AG04449 (cell line): ENCODE measurements around the gene ETV7.

ENCODE experiments used
- CTCF ChIA-PET: fragments of 350-600 bp; formaldehyde crosslinking; extraction: SDS; loops from one replicate; lab custom pipeline; 2021; ENCODE audit warnings: antibody characterized with exemption; lab: Yijun Ruan, JAX
- POLR2A ChIA-PET: fragments of 400-600, 350-600 bp; formaldehyde crosslinking; extraction: SDS; loops from one replicate; lab custom pipeline; 2020; ENCODE audit warnings: antibody characterized with exemption, inconsistent platforms; lab: Yijun Ruan, JAX
- DNase-seq: peaks from one replicate; pipeline ENCODE4 v3.0.0-alpha.2; 2010; ENCODE audit warnings: low read depth, low spot score
- H3K4me3 ChIP-seq: 2 replicates; pipeline ENCODE4 v1.5.1; 2011; ENCODE audit warnings: low read depth, mild to moderate bottlenecking, control low read depth, low read length
- CTCF ChIP-seq: IDR thresholded peaks from one replicate; pipeline ENCODE4 v1.5.1; 2011; ENCODE audit warnings: mild to moderate bottlenecking, moderate library complexity, low read length, control low read depth, inconsistent platforms; ENCODE audit not compliant: insufficient read depth; ENCODE audit errors: missing control alignments

Gene ETV7

GRCh38 chr6:36317623-36318022 is 69.8 kb downstream of the ETV7 start:
- ChIA-PET POLR2A (no interaction called here), CTCF (interaction anchor here (1.3 to 25.2 kb wide), 4 partner anchors 11 to 41 kb away, joined by 3 to 405 read pairs (median 28); no protein-coding TSS in a partner anchor)
- TF ChIP-seq CTCF = no peak
- DNase-seq = no peak
- no peak overlapping the region for H3K4me3 ChIP-seq
